ENCODE measurements around the gene C9.
"Not testable (repeated sequence)": the region's sequence is repeated elsewhere in the genome, so short reads cannot be mapped to it uniquely, and the experiment has no call there.

C9 gene

DNA sequence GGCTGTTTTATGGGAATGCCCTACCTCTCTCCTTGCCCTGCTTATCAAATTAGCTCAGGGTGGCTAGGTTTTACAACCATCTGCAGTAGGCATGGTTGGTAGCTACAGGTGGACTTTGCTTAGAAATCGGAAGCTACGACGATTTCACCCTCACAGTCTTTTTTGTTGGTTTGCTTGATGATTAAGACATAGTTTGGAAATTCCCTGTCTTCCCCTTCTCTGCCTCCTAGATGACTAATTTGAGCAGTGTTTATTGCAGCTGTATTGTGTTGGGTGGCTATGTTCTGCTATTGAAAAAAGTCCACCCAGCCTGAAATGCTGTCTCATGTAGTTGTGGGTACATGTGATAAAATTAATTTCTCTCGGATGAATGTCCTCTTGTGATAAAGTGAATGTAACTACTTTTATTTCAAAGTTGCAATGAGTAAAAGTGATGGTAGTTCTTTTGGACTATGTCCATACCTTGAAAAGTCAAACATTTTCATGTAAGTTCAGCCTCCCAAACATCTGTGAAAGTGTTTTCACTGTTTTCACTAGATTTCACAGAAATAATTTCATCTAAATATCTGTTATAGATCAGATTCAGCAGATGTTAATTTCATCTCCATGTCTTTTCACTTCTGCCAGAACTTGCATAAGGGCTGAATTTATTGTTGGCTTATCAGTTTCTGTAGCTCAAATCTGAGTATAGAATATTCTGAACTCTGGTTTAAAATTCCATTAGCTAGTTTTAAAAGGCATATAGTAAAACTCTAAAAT, 107.6 kb downstream of the C9 start:
- DNase-seq, result no peak

DNA sequence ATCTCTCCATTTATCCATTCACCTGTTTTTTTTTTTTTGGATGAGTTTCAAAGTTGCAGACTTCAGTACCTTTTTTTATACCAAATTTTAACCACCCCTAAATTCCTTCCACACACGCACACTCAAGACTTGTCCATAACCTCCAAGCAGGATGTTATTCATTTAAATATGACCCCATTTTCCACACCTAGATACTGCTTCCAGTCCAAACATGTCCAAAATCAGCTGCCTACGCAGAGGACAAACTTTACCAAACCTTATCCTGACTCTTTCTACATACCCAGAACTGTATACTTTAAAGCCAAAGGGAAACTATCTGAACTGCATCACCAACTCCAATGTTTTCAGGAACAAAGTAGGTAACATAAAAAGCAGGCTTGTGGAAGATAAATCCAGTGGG, 108.9 kb downstream of the C9 start:
- no peak for DNase-seq

DNA sequence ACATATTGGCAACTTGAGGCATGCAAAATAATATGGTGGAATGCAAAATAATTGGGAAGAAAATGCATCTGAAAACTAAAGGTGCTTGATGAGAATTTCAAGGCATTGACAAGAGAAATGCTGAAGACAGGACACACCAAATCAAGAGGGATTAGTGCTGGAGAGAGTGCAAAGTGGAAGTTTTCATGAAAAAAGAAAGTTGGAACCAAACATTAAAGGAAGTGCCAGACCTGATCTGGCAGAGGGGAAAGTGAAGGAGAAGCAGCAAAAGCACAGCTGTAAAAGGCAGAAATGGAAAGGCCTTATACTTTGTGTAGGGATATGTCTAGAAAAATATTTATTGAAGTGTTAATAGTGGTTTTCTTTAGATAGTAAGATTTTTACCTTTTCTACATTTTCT, 109.6 kb downstream of the C9 start:
- no peak for DNase-seq

DNA sequence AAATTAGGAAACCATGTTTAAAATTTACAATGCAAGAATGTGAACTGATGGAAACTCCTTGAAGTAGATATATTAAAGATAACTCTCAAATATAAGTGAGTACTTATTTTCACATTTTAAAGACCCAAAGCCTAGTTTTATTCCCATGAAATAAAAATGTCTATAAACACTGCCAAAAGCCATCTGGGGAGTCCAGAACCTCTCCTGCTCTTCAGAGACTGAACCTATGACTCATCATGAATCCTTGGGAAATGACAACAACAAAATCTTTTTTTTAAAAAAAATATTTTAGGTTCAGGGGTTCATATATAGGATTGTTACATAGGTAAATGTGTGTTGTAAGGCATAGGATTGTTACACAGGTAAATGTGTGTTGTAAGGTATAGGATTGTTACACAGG, 111.1 kb downstream of the C9 start:
- DNase-seq, result no peak

DNA sequence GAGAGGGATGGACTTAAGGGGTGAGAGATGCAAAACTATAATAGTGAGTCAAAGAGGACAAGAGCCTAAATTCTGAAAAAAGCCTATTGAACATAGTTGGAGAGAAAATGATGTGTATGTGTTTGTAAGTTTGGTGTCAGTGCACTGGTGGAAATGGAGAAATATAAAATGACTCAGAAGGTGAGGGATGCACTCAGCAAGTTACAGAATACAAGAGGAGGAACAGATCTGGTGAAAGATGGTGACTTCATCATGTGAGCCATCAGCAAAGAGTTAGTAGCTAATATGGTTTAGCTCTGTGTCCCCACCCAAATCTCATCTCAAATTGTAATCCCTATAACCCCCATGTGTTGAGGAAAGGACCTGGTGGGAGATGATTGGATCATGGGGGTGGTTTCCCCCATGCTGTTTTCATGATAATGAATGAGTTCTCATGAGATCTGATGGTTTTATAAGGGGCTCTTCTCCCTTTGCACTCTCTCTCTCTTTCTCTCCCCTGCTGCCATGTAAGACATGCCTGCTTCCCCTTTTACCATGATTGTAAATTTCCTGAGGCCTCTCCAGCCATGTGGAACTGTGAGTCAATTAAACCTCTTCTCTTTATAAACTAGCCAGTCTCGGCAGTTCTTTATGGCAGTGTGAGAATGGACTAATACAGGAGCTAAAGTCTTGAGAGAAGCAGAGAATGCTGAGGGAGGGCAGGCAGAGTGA, 114.6 kb downstream of the C9 start:
- DNase-seq, result no peak

DNA sequence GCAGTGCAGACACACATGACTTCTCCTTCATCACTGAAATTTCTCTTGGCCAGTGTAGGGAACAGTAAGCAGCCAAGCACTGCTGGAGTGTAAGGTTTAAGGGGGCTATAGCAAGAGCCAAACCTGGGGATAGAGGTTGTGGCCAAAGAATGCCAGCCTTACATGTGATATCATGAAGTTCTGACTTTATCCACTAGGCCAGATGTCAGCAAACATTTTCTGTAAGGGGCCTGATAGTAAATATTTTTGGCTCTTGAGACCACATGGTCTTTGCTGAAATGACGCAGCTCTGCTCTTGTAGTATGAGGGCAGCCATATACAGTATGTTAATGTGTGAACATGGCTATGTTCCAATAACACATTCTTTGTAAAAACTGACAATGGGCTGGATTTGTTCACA, 115.2 kb downstream of the C9 start:
- DNase-seq, result no peak

DNA sequence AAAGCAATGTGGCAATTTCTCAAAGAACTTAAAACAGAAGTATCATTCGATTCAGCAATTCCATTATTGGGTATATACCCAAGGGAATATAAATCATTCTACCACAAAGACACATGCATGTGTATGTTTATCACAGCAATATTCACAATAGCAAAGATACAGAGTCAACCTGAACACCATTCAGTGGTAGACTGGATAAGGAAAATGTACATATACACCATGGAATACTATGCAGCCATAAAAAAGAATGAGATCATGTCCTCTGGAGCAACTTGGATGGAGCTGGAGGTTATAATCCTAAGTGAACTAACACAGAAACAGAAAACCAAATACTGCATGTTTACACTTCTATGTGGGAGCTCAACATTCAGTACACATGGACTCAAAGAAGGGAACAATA, 123.5 kb downstream of the C9 start:
- DNase-seq, result no peak

DNA sequence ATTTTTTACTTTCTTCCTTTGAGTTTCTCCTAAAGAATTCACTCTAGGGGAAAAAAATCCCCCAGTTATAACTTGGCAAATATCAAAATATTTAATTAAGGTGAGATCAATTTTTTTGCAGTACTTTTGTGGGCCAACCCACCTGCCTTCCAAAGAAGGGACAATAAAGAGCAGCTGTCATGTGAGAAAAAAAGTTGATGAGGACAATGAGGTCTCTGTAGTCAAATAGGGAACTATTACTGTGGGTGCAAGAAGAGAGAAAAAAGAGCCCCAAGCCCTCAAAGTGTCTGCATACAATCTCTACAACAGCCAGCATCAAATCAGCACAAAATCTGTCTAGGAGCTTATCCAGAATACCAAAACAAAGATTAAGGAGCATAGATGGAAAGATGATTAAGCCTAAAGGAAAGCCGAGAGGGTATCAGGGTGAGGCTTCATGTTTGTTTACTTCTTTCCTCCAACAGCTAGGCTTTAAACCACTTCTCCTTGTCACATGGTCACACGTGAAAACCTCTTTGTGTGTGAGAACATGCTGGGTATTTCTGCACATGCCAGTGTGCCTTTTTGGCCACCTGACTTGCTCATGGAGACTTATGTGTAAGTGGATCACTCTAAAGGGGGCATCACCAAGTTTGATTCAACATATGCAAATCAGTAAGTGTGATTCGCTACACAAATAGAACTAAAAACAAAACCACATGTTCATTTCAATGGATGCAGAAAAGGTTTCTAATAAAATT, 125.8 kb downstream of the C9 start:
- no peak for DNase-seq

DNA sequence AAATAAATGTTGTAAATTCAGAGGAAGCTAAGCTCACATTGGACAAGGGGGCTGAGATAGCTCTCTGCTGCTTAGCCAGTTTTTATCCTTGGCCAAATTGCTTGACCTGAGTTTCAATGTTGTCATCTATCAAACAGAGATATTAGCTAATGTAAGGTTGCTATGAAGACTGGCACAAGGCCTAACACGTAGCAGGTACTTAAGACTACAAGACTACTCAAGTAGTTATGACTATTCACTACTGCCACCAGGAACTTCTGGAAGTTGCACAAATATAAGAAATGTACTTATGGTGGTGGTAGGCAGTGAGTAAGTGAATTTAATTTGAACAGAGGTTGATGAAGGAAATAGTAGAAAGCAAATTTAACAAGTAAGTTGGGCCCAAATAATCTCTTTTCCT, 127.6 kb downstream of the C9 start:
- no peak for DNase-seq

DNA sequence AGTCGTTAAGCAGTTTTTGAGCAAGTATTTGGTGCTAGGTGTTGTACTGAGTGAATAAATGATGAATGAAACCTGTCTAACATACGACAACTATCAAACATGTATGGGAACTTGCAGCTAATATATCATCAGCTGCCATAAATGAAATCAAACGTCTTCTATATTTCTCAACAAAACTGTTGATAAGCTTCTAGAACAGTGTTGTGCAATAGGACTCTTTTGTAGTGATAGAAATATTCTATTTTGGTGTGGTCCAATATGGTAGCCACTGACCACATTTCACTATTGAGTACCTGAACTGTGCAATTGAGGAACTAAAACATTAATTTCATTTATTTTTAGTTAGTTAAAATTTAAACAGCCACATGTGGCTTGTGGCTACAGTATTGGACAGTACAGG, 128.6 kb downstream of the C9 start:
- DNase-seq, result no peak

DNA sequence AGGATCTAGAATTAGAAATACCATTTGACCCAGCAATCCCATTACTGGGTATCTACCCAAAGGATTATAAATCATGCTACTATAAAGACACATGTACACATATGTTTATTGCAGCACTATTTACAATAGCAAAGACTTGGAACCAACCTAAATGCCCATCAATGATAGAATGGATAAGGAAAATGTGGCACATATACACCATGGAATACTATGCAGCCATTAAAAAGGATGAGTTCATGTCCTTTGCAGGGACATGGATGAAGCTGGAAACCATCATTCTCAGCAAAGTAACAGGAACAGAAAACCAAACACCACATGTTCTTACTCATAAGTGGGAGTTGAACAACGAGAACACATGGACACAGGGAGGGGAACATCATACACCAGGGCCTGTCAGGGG, 129.8 kb downstream of the C9 start:
- not testable (repeated sequence) for DNase-seq

Data from midbrain (tissue), 1 donor.